Measurements from ENCODE around the gene KLHL35. TPM values are rescaled to one million over a fixed set of nuclear protein-coding genes. Genes with fewer than 3 reads are reported as not detected.

KLHL35 gene
- total and polyA plus RNA-seq, 2 experiments from 2014 or later = 0.63 to 1.7 TPM

- no peaks in the 10 kb centered on the region for H3K27me3 ChIP-seq
- H3K9me3 ChIP-seq (ENCODE audit: low read depth) = no peaks in the 10 kb centered on the region
- H4K20me1 ChIP-seq (ENCODE audit: insufficient read depth, poor library complexity, severe bottlenecking) = peaks cover 47% of the 10 kb centered on the region
- no peaks in the 10 kb centered on the region for H3K36me3 ChIP-seq (replicated peaks; ENCODE audit: insufficient read depth, low read depth)
- TF ChIP-seq EZH2phosphoT487 (IDR thresholded peaks at IDR 0.05; ENCODE audit: low read depth, severe bottlenecking, unreplicated experiment) (no peak), CTCF (IDR thresholded peaks at IDR 0.05; ENCODE audit: poor library complexity) (peak; percentile 24)
- peak within 1 kb of the TSS; percentile 67 for H2AFZ ChIP-seq
- H3K4me3 ChIP-seq = peak within 1 kb of the TSS; percentile 78
- H3K79me2 ChIP-seq = peaks cover 51% of the 10 kb centered on the region
- peak within 1 kb of the TSS; percentile 98 for H3K27ac ChIP-seq
- peak; percentile 95 for DNase-seq (ENCODE audit: low spot score)
- peak within 1 kb of the TSS; percentile 87 for H3K4me2 ChIP-seq
- H3K4me1 ChIP-seq (ENCODE audit: insufficient read depth) = peaks cover 19% of the 10 kb centered on the region
- no peaks in the 10 kb centered on the region for H3K9me2 ChIP-seq (replicated peaks; ENCODE audit: insufficient read depth)
- under 1% methylated on average over 55 of the region's 55 CpGs for WGBS (ENCODE audit: low lambda C conversion rate, missing lambda C conversion rate)
Measured at GRCh38 chr11:75399344-75400145, 33.5 kb downstream of the KLHL35 start, which contains the start of gene RPS3. Gene RPS3, plus strand, starts transcription at chr11:75399518. Its CDS starts 30 bp downstream, at chr11:75399548.

GRCh38 chr11:75398906-75399305 is 34.1 kb downstream of the KLHL35 start:
- Histone ChIP-seq H4K20me1 (ENCODE audit: insufficient read depth, poor library complexity, severe bottlenecking) (peaks cover 41% of the 10 kb centered on the region), H3K27ac (no peak overlapping the region), H3K36me3 (replicated peaks; ENCODE audit: insufficient read depth, low read depth) (no peaks in the 10 kb centered on the region), H3K27me3 (no peaks in the 10 kb centered on the region), H3K9me3 (ENCODE audit: low read depth) (no peaks in the 10 kb centered on the region), H3K4me2 (no peak overlapping the region), H3K4me1 (ENCODE audit: insufficient read depth) (peaks cover 19% of the 10 kb centered on the region), H2AFZ (peak overlapping the region; percentile 33), H3K9me2 (replicated peaks; ENCODE audit: insufficient read depth) (no peaks in the 10 kb centered on the region), H3K79me2 (peaks cover 45% of the 10 kb centered on the region), H3K4me3 (no peak overlapping the region)
- TF ChIP-seq EZH2phosphoT487 (IDR thresholded peaks at IDR 0.05; ENCODE audit: low read depth, severe bottlenecking, unreplicated experiment) (no peak), CTCF (IDR thresholded peaks at IDR 0.05; ENCODE audit: poor library complexity) (no peak), EZH2 (IDR thresholded peaks at IDR 0.05; ENCODE audit: borderline replicate concordance) (no peak)
- 80% methylated on average over 8 of the region's 8 CpGs for whole genome bisulfite sequencing (ENCODE audit: low lambda C conversion rate, missing lambda C conversion rate)
- no peak for DNase-seq (ENCODE audit: low spot score)

GRCh38 chr11:75394085-75394840 is 38.7 kb downstream of the KLHL35 start:
- H3K79me2 ChIP-seq = no peaks in the 10 kb centered on the region
- TF ChIP-seq EZH2phosphoT487 (IDR thresholded peaks at IDR 0.05; ENCODE audit: low read depth, severe bottlenecking, unreplicated experiment) (no peak), EZH2 (IDR thresholded peaks at IDR 0.05; ENCODE audit: borderline replicate concordance) (no peak), CTCF (IDR thresholded peaks at IDR 0.05; ENCODE audit: poor library complexity) (no peak)
- no peak overlapping the region for H2AFZ ChIP-seq
- DNase-seq (ENCODE audit: low spot score) = no peak
- H3K4me1 ChIP-seq (ENCODE audit: insufficient read depth) = no peaks in the 10 kb centered on the region
- H3K9me3 ChIP-seq (ENCODE audit: low read depth) = no peaks in the 10 kb centered on the region
- no peaks in the 10 kb centered on the region for H3K27me3 ChIP-seq
- no peaks in the 10 kb centered on the region for H3K9me2 ChIP-seq (replicated peaks; ENCODE audit: insufficient read depth)
- H3K4me3 ChIP-seq = no peak overlapping the region
- no peaks in the 10 kb centered on the region for H4K20me1 ChIP-seq (ENCODE audit: insufficient read depth, poor library complexity, severe bottlenecking)
- H3K4me2 ChIP-seq = no peak overlapping the region
- WGBS (ENCODE audit: low lambda C conversion rate, missing lambda C conversion rate) = 54% methylated on average over 8 of the region's 8 CpGs
- H3K36me3 ChIP-seq (replicated peaks; ENCODE audit: insufficient read depth, low read depth) = no peaks in the 10 kb centered on the region
- no peak overlapping the region for H3K27ac ChIP-seq
